ENCODE measurements around the gene SERPINA12. TPM values are rescaled to one million over a fixed set of nuclear protein-coding genes. Genes with fewer than 3 reads are reported as not detected.

Gene SERPINA12
- total RNA-seq, 1 donor from 2014 or later: not detected

DNA sequence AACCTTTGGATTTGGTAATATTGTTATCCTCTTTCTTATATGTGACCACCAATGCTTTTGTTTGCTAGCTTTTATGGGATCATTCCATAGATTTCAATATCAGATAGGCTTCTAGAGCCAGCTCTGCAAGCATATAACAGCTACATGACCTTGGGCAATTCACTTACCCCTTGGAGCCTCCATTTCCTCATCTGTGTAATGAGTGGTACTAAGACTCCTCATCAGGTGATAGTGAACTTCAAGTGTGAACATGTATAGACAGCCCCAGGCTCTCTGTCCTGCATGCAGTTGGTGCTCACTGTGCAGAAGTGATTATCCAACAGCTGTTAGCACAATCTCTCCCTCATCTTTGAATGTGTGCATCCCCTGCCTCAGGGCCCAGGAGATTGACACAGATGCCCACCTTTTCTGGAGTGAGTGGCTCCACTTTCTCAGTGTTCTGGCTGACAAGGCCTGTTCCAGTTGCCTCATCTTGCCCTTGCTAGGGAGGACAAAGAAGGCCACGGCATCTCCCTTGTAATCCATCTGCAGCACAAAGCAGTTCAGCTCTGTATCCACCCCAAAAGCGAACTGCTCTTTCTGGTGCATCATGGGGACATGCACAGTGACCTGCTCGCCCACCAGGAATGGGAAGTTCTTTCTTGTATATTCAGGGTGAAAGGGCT, 42.4 kb downstream of the SERPINA12 start:
- DNase-seq (ENCODE audit: low read depth in 2 of 2): no peak

DNA sequence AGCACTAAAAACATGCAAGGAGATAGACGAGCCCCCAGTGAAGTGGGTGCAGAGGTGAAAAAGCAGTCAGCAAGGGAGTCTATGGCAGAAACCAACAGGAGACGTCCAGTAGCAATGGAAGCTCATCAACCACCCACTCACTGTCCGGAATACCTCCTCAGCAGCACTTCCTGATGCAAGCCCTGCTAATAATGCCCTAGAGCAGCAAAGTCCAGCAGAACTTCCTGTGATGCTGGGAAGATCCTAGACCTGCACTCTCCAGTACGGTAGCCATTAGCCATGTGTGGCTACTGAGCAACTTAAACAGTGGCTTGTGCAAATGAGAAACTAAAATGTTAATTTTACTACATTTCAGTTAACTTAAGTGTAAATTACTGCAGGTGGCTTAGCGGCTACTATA, 44.2 kb downstream of the SERPINA12 start:
- DNase-seq (ENCODE audit: low read depth in 2 of 2): no peak

DNA sequence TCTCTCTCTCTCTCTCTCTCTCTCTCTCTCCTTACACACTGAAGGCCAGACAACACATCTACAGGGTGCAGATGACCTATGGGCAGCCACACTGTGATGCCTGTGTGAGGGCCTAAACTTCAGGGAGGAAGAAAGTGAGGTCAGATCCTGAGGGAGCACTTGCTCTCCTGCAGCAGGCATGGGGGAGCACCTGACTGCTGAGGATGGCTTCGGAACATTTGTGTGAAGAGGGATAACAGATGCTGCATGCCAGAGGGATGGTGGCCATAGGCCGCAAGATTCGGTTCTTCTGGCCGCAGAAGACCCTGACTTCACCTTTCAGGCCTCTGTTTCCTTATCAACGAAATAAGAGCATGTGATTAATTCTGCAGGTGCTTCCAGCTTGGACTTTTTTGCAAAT, 45.0 kb downstream of the SERPINA12 start:
- DNase-seq (ENCODE audit: low read depth in 2 of 2): no peak

DNA sequence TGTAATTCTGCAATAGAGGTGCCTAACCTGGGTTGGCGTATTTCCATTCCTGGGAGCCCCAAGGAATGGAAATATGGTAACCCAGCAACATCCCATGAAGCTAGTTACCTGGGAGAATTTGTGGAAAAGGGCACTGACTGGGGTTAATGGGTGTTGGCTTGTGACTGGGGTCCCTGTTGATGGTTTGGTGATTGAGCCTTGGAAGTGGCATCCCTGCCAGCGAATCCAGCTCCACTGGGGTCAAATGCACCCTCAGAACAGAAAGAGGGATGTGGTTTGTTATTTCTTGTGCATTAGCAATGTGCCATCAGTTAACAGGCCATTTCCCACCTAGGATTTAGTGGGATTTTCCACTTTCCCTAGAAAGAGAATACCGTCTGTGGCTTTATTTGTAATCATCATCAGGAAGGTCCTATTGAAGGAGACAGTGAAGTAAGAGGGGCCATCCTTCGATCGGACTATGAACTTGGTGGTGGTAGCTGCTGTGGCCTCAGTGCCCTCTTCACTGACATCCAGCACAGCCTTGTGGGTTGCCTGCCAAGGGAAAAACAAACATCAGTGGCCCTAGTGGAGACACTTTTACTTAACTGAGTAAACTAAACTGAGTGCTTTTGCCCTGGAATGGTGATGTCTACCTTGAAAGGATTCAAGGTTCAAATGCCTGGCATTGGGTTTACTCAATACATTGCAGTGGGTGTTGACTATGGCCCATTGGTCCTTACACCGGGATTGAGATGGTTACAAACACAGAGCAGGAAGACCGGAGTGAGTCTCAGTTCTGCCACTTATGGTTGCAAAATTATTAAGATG, 46.3 kb downstream of the SERPINA12 start:
- no peak for DNase-seq (ENCODE audit: low read depth in 2 of 2)

DNA sequence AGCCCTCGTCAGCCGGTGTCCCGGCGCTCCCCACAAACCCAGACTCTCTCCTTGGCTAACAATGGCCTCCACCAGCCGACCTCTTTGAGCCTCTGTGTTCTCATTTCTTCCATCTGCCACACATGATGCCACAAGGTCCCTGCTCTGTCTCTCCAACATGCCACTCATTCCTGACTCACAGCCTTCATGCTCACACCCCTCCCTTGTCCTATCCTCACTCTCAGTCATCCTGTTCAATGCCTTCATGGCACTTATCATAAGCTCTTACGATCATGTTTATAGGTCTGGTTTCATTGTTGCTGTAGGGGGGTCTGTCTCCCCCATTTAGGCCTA, 47.1 kb downstream of the SERPINA12 start:
- no peak for DNase-seq (ENCODE audit: low read depth in 2 of 2)

DNA sequence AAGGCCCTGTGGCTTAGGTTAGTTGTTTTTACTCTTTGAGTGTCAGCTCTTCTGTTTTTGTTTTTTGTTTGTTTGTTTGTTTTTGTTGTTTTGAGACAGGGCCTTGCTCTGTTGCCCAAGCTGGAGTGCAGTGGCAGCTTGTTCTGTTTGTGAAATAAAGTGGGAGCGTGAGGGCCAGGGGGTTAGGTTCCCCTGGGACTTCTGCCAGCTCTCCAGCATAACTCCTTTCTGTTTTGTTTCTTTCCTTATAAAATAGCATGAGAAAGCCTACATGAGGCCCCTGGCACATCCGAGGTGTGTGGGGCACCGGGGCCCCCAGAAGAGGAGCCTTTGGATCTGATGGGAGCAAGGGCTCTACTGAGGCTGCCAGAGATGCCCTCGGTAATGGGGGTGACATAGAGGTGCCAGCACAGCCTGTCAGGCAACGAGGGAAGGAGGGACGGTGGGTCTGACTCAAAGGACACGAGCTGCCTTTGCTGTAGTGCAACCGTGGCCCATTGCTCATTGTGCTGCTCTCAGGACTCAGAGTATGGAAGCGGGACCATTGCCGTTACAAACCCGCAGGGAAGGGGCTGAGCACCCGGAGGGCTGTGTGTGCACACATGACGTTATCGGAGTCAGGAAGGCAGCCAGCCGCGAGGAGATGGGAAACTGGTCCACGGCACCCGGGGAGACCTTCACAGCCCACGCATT, 47.6 kb downstream of the SERPINA12 start:
- DNase-seq (ENCODE audit: low read depth in 2 of 2): no peak

DNA sequence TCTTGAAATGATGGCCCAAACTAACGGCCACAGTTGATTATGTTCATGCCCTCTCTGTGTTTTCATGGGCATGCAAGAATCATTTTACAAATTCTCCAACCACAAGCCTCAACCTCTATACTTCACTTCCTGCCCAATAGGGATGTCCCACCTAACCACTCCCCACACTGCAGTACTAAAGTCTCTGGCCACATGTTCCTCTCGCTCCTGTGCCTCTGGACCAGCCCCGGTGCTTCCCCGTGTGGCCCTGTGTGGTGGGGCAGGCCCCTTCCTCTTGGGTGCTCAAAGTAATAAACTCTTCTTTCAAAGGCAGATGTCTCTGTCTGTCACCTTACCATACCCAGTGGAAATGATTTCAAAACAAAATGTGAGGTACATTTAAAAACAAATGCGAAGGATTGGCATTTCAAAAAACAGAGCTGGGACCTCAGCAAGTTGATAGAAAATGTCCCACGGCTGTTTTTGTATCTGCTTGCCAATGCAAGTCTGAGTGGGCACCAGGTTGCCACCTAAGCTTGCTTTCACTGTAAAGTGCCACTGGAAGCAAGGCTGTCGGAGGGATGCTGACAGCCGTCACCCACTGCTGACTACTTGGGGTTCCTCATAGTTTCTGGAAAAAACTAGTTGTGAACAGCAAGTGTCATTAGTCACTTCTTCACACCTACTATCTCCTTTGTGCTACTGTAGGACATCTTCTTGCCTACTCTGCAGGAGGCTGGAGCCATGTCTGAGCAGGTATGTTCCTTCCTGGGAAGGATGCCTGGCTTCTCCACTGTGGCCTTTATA, 48.4 kb downstream of the SERPINA12 start:
- no peak for DNase-seq (ENCODE audit: low read depth in 2 of 2)

DNA sequence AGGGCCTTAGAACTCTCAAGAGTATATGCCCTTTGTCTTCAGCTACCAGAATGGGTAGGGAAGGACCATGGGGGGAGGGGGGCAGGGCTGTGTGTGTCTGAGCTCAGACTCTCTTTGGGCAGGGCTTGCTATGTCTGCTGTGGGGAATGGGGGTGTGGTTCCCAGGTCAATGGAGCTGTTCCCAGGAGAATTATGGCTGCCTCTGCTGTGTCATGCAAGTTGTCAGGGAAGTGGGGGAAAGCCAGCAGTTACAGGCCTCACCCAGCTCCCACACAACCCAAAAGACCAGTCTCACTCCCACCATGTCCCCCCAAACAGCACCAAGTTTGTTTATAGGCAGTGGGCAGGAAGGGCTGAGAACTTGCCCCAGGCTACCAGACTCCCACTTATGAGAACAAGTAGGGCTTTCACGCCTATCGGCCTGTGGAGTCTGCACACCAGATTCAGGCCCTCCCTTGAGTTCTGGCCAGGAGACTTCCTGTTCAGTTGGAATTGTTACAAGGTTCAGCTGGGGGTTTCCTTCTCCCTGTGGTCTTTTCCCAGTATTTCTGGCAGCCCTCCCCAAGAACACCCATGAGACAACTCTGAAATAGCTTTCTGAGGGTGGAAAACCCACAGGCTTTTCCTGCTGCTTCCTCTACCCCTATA, 50.6 kb downstream of the SERPINA12 start:
- DNase-seq (ENCODE audit: low read depth in 2 of 2): no peak

DNA sequence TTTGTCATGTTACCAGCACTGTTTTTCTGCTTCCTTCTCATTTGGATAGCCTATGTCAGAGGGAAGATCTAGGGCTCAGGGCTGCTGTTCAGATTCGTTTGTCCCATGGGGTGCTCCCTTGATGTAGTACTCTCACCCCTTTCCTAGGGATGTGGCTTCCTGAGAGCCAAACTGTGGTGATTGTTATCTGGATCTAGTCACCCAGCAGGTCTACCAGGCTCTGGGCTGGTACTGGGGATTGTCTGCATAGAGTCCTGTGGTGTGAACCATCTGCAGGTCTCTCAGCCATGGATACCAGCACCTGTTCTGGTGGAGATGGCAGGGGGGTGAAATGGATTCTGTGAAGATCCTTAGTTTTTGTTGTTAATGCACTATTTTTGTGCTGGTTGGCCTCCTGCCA, 51.2 kb downstream of the SERPINA12 start:
- no peak for DNase-seq (ENCODE audit: low read depth in 2 of 2)

DNA sequence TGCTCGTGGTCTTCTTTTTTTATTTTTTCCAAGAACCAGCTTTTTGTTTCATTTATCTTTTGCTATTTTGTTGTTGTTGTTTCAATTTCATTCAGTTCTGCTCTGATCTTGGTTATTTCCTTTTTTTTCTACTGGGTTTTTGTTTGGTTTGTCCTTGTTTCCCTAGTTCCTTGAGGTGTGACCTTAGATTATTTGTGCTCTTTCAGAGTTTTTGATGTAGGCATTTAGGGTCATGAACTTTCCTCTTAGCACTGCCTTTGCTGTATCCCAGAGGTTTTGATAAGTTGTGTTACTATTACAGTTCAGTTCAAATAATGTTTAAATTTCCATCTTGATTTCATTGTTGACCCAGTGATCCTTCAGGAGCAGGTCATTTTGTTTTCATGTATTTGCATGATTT, 53.3 kb downstream of the SERPINA12 start:
- DNase-seq (ENCODE audit: low read depth in 2 of 2): no peak

DNA sequence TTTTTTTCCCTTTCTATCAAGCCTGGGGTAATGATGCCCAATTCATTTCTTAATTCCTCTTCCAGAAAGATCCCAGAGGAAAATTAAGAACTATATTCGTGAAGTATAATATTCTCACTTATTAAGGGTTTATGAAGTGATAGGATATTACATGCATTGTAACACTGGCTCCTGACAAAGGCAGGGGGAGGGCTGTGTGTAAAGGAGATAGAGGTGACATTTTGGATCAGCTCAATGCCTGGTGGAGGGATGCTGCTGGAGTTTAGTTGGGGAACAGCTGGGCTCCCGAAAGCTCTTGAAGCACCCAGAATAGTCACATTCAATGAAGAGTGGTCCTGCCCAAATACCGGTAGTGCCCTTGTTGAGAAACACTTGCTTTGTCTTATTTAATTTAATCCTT, 57.4 kb downstream of the SERPINA12 start:
- DNase-seq (ENCODE audit: low read depth in 2 of 2): no peak

DNA sequence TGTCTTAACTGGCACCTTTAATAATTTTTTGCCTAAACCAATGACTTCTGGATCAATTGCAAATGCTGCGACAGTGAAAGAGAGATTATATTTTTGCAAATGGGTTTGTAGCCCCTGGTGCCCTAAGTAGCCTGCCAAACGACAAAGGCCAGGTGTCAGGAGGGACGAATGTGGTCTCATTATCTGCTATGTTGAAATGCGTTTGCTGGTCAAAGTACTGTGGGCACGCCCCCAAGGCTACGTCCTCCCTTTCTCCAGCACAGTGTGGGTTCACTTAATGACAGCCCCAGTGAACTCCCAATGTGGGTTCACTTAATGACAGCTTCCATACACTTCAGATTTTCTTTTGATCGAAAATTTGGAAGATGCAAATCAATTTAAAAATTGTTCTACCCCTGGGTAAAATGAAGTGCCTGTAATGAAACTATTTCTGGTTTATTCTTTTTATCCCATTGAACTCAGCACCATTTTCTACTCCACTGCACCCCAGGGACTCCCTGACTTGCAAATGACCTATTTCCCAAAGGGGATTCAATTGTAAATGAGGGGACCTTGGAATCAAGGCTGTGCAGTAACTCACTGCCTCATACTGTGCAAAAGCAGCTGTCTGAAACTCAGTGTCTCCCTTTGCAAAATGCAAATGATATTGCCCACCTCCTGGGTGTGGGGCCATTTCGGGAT, 58.0 kb downstream of the SERPINA12 start:
- DNase-seq (ENCODE audit: low read depth in 2 of 2): no peak

DNA sequence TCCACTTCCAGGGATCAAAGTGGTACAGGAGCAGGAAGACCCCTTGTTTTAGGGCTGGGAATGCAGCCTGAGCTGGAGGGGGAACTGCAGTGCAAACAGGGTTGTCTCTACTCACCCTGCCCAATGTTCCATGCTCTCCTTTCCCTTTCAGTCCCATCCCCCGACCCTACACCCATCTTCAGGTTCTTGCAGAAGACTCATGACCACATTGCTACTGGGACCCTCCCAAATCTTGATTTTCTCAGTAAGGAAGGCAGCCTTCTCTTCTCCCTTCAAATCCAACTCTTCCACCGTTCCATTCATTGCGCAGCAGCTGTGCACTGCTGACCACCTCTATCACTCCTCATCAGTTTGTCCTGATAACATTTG, 58.6 kb downstream of the SERPINA12 start:
- DNase-seq (ENCODE audit: low read depth in 2 of 2): no peak

DNA sequence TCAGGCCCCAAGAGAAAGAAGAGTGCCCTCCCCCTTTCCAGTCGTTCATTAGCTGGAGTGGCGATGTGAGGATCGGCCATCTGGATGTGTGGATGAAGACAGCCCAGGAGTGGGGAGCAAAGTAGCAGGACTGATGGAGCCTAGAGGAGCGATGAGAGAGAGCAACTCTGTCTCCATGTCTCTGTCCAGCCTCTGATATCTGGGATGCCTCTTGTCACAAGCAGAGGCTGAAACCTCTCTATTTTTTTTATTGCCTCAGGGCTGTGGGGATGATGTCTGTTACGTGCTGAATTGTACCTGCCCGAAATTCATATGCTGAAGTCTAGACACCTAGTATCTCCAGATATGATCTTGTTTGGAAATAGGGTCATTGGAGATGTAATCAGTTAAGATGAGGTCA, 59.3 kb downstream of the SERPINA12 start:
- DNase-seq (ENCODE audit: low read depth in 2 of 2): no peak

DNA sequence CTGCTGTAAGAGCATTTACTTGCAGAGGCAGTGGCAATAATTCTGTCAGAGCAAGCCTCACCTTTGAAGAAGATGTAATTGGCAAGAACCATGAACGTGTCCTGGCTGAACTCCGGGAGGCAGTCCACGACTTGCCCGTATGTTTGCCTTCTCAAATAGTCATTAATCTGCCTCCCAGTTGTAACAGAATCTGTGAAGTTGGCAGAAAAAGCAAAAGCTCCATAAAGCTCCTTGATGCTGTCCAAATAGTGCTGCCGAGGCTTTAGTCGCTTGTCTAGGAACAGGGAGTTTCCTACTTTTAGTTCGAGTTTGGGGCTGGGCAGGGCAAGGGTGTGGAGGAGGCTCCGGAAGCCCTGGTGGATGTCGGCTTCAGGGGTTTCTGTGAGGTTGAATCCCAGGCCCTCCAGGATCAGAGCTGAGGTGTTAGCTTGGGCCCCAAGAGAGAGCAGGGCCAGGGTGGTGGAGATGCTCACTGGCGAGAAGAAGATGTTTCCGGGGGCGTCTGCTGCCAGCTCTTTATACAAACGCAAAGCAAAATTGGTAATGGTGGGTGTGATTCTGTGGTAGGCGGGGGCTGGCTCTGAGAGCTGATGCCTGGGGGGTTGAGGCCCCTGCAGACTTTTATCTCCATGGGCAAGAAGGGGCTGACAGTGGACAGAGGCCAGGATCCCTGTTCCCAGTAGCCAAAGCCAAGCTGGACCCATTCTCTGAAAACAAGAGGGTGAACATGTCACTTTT, 61.0 kb downstream of the SERPINA12 start:
- DNase-seq (ENCODE audit: low read depth in 2 of 2): no peak

DNA sequence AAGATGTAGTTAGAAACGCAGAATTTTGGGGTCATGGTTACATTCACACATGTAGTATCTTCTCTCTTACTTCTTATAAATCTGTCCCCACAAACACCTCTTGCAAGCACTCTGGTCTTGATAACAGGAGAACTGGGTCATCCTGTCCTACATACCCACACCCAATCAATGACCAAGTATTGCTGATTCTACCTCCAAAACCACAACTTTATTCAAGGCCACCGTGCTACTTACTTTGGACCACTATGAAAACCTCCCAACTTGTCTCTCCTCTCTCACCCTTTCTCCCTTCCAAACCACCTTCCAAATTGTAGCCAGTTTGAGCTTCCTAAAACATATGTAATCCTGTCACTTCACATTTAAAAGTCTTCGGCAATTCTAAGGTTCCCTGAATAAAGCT, 62.1 kb downstream of the SERPINA12 start:
- no peak for DNase-seq (ENCODE audit: low read depth in 2 of 2)

DNA sequence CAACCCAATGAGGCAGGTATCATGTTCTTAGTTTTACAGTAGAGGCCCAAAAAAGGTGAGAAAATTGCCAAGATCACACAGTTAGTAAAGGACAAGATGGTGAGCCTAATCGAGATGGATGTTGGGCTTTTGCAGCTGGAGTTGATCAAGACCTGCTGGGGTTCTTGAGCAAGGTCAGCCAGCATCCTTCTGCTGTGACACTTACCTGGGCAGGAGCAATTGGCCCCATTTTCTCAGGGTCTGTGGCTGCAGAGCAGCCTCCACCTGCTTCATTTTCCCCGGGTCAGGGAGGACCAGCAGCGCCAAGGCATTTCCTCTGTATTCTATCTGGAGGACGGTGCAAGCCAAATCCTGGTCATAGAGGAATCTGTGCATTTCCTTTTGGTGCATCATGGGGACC, 63.1 kb downstream of the SERPINA12 start:
- DNase-seq (ENCODE audit: low read depth in 2 of 2): no peak

DNA sequence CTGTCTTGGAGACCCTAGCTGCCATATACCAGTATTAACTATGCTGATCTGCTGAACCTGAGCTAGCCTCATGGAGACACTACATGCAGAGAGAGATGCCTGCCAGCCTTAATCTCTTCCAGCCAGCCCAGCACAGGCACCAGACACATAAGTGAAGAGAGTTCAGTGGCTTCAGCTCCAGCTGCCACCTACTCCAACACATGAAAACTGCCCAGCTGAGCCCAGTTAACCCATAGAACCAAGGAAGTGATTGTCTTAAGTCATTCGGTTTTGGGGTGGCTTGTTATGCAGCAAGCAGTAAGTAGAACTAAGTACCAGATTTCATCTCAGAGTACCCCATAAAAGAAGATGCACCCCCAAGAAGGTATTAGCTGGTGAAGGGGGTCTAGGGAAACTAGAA, 64.3 kb downstream of the SERPINA12 start:
- DNase-seq (ENCODE audit: low read depth in 2 of 2): no peak

DNA sequence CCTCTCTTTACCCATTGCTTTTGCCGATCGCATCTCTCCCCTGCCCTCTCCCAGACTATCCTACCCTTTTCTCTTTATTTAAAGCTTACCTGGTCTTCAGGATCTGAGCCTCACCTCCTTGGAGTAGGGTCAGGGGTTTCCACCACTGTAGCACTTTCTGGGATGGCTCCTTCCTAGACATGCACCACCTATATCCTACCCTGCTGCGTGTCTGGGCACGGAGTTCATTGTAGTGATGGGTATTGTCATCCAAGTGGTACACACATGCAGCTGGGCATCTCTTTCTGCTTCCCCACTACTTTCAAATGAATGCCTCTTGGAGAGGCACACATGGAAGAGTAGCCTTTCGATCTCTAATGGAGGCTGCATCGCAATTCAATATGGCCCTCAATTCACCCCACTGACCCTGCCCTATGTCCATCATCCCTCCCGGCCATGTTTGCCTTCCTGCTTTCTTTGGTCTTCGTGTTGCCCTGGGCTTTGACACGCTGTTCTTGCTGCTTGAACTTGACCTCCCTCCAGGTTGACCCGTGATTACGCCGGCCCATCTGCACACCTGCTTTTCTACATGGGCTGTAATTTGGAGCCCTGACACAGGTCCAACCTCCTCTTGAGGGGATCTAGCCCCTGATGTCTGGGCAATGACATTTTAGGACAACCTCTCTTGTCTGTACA, 67.6 kb downstream of the SERPINA12 start:
- DNase-seq (ENCODE audit: low read depth in 2 of 2): no peak

DNA sequence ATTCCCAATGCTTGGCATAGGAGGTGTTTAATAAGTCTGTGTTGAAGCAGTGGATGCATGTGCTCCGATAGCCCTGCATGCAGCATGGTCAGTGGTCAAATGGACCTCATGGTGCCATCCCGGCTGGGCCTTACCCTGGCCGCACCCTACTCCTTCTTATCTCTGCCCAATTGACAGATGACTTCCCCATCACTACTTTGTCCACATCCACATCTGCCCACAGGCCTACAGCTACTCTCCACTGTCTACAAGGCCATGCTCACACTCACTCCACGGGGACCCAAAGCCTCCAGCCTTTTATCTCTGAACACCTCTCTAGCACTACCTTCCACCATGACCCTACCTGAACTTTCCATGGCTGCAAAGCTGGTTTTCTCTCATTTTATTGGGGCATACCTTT, 68.1 kb downstream of the SERPINA12 start:
- no peak for DNase-seq (ENCODE audit: low read depth in 2 of 2)

Data from lung microvascular endothelial cell (primary cell).